SK-N-SH (cell line): ENCODE results near the gene ZFTA. TPM values are rescaled to one million over a fixed set of nuclear protein-coding genes. Genes with fewer than 3 reads are reported as not detected.

ENCODE experiments used
- CTCF ChIA-PET: fragments of 300-600, 350-600 bp; formaldehyde crosslinking; extraction: SDS; loops from one replicate; lab custom pipeline; 2021; lab: Yijun Ruan, JAX
- POLR2A ChIA-PET: fragments of 350-600 bp; sonication (Branson Sonifier 250); formaldehyde crosslinking; extraction: SDS; loops from one replicate; lab custom pipeline; 2020; ENCODE audit warnings: antibody characterized with exemption, inconsistent platforms; lab: Yijun Ruan, JAX
- DNase-seq: peaks from one replicate; pipeline ENCODE4 v3.0.0; 2012
- H2AFZ ChIP-seq: fragments of 200-600 bp; sonication (generic); 2 replicates; pipeline ENCODE4 v1.8.1; 2016; ENCODE audit warnings: antibody characterized with exemption, mild to moderate bottlenecking, low read depth
- H3F3A ChIP-seq: fragments of 200-600 bp; sonication (generic); replicated peaks from 2 replicates; pipeline ENCODE3; 2016; ENCODE audit warnings: antibody characterized with exemption, mild to moderate bottlenecking; ENCODE audit not compliant: insufficient read depth
- H3K27ac ChIP-seq, 2 experiments: fragments of 200-500 bp in 1 of 2; fragments of 200-600 bp in 1 of 2; sonication (Bioruptor generic) in 1 of 2; sonication (generic), shearing (Covaris generic) in 1 of 2; 2 replicates each; pipeline versions ENCODE4 v1.5.1 to v1.6.1; 2014 to 2016; ENCODE audit warnings: low read depth in 2 of 2, inconsistent platforms in 1 of 2, low read length in 1 of 2, mild to moderate bottlenecking in 1 of 2, mixed read lengths in 1 of 2
- H3K27me3 ChIP-seq: fragments of 200-600 bp; sonication (generic), shearing (Covaris generic); 2 replicates; pipeline ENCODE4 v1.6.1; 2016; ENCODE audit warnings: mixed run types; ENCODE audit not compliant: insufficient read depth
- H3K36me3 ChIP-seq, 2 experiments: fragments of 200-500 bp in 1 of 2; fragments of 200-600 bp in 1 of 2; sonication (Bioruptor generic) in 1 of 2; sonication (generic) in 1 of 2; replicated peaks in 1 of 2; 2 replicates each; pipeline versions ENCODE3 to v1.5.1; 2014 to 2016; ENCODE audit warnings: low read length in 1 of 2, mild to moderate bottlenecking in 1 of 2; ENCODE audit not compliant: insufficient read depth in 2 of 2, control insufficient read depth in 1 of 2
- H3K4me1 ChIP-seq, 2 experiments: fragments of 200-500 bp in 1 of 2; fragments of 200-600 bp in 1 of 2; sonication (Bioruptor generic) in 1 of 2; sonication (generic), shearing (Covaris generic) in 1 of 2; 2 replicates each; pipeline versions ENCODE4 v1.5.1 to v1.6.1; 2014 to 2016; ENCODE audit warnings: low read depth in 1 of 2, low read length in 1 of 2, mixed run types in 1 of 2; ENCODE audit not compliant: insufficient read depth in 2 of 2, control insufficient read depth in 1 of 2
- H3K4me2 ChIP-seq: fragments of 200-600 bp; sonication (generic), shearing (Covaris generic); 2 replicates; pipeline ENCODE4 v1.6.1; 2017; ENCODE audit warnings: mixed run types
- H3K4me3 ChIP-seq, 2 experiments: fragments of 200-500 bp in 1 of 2; fragments of 200-600 bp in 1 of 2; sonication (Bioruptor generic) in 1 of 2; sonication (generic), shearing (Covaris generic) in 1 of 2; 2 replicates each; pipeline versions ENCODE4 v1.5.1 to v1.8.1; 2014 to 2016; ENCODE audit warnings: low read depth in 2 of 2, inconsistent platforms in 1 of 2, low read length in 1 of 2, mild to moderate bottlenecking in 1 of 2, mixed read lengths in 1 of 2, moderate library complexity in 1 of 2
- H3K79me2 ChIP-seq: fragments of 200-600 bp; sonication (generic); 2 replicates; pipeline ENCODE4 v1.8.1; 2017; ENCODE audit warnings: mild to moderate bottlenecking; ENCODE audit not compliant: insufficient read depth
- H3K9ac ChIP-seq: fragments of 200-600 bp; sonication (generic); 2 replicates; pipeline ENCODE4 v1.6.1; 2017; ENCODE audit warnings: mixed run types
- H3K9me2 ChIP-seq: fragments of 200-600 bp; sonication (generic); 2 replicates; pipeline ENCODE4 v1.6.1; 2017; ENCODE audit warnings: mixed run types
- H3K9me3 ChIP-seq: fragments of 200-600 bp; sonication (generic); 2 replicates; pipeline ENCODE4 v1.6.1; 2017; ENCODE audit warnings: mixed run types, mild to moderate bottlenecking, moderate library complexity
- H4K20me1 ChIP-seq: fragments of 200-600 bp; sonication (generic); 2 replicates; pipeline ENCODE4 v1.6.1; 2017; ENCODE audit warnings: mild to moderate bottlenecking, mixed run types; ENCODE audit not compliant: insufficient read depth
- EP300 ChIP-seq, 2 experiments: IDR thresholded peaks; 2 replicates each; pipeline versions ENCODE4 v1.4.0 to v1.6.1; 2012; ENCODE audit warnings: borderline replicate concordance in 1 of 2, low read depth in 1 of 2, low read length in 1 of 2
- EZH2phosphoT487 ChIP-seq: fragments of 200-600 bp; sonication (generic); IDR thresholded peaks from 2 replicates; pipeline ENCODE4 v1.6.1; 2017; ENCODE audit warnings: low read depth, mixed run types, mild to moderate bottlenecking, antibody characterized with exemption, moderate library complexity, borderline replicate concordance
- FOSL2 ChIP-seq: IDR thresholded peaks from 2 replicates; pipeline ENCODE4 v1.4.0; 2012; ENCODE audit warnings: low read depth, mild to moderate bottlenecking, moderate library complexity, borderline replicate concordance
- FOXJ3 ChIP-seq: sonication (generic); formaldehyde crosslinking; IDR thresholded peaks from 2 replicates; pipeline ENCODE4 v1.5.1; 2020; ENCODE audit warnings: mild to moderate bottlenecking, missing genetic modification reagents
- IRF3 ChIP-seq: fragments of 150-350 bp; IDR thresholded peaks from 2 replicates; pipeline ENCODE4 v1.6.1; 2016; ENCODE audit warnings: mild to moderate bottlenecking, low read depth, low read length
- JUND ChIP-seq: IDR thresholded peaks from 2 replicates; pipeline ENCODE4 v1.4.0; 2012
- MEF2A ChIP-seq: IDR thresholded peaks from 2 replicates; pipeline ENCODE4 v1.4.0; 2012; ENCODE audit warnings: low read depth, borderline replicate concordance
- NRF1 ChIP-seq: IDR thresholded peaks from 2 replicates; pipeline ENCODE4 v1.6.1; 2012; ENCODE audit warnings: low read depth, mild to moderate bottlenecking, low read length
- POLR2AphosphoS5 ChIP-seq: IDR thresholded peaks from 2 replicates; pipeline ENCODE4 v1.6.1; 2012; ENCODE audit warnings: low read depth, low read length
- RCOR1 ChIP-seq: fragments of 150-350 bp; IDR thresholded peaks from 2 replicates; pipeline ENCODE4 v1.6.1; 2017; ENCODE audit warnings: antibody characterized with exemption, low read length
- RFX5 ChIP-seq: IDR thresholded peaks from 2 replicates; pipeline ENCODE4 v1.6.1; 2012; ENCODE audit warnings: mild to moderate bottlenecking, improper control_type of control experiment, low read length
- RXRA ChIP-seq: IDR thresholded peaks from 2 replicates; pipeline ENCODE4 v1.4.0; 2012; ENCODE audit warnings: low read depth, mild to moderate bottlenecking, borderline replicate concordance
- SIN3A ChIP-seq: IDR thresholded peaks from 2 replicates; pipeline ENCODE4 v1.6.1; 2012; ENCODE audit warnings: low read depth, mild to moderate bottlenecking, low read length, moderate library complexity, borderline replicate concordance
- SMC3 ChIP-seq: IDR thresholded peaks from 2 replicates; pipeline ENCODE4 v1.6.1; 2012; ENCODE audit warnings: low read depth, low read length, improper control_type of control experiment
- TCF12 ChIP-seq: IDR thresholded peaks from 2 replicates; pipeline ENCODE4 v1.4.0; 2012
- USF2 ChIP-seq: fragments of 150-350 bp; IDR thresholded peaks from 2 replicates; pipeline ENCODE4 v1.6.1; 2017; ENCODE audit warnings: antibody characterized with exemption, low read length, low read depth, borderline replicate concordance
- YY1 ChIP-seq: IDR thresholded peaks from 2 replicates; pipeline ENCODE4 v1.4.0; 2012; ENCODE audit warnings: low read depth, mild to moderate bottlenecking
- WGBS: methylation state at CpG from one replicate; pipeline ENCODE4 v1.1.6; 2017; ENCODE audit warnings: low lambda C conversion rate; 5-methylcytosine and 5-hydroxymethylcytosine counted together
- polyA plus RNA-seq, 3 experiments: library from polyadenylated mRNA; depleted of rRNA; stranded (reverse); fragments of >200 nt; gene quantifications; 2 replicates each; pipeline ENCODE4 v1.2.3, GENCODE V29; 2012
- TF ChIP-seq, protein P1 (sequence below): IDR thresholded peaks from 2 replicates; pipeline ENCODE4 v1.4.0; 2012; ENCODE audit warnings: low read depth, borderline replicate concordance
- TF ChIP-seq, protein P2 (sequence below): IDR thresholded peaks from 2 replicates; pipeline ENCODE4 v1.6.1; 2012; ENCODE audit warnings: mild to moderate bottlenecking, low read depth, low read length, moderate library complexity

ZFTA gene
- polyA plus RNA-seq, 1 of the 3 experiments (the other 2 are of a cell fraction): 8.7 TPM

DNA sequence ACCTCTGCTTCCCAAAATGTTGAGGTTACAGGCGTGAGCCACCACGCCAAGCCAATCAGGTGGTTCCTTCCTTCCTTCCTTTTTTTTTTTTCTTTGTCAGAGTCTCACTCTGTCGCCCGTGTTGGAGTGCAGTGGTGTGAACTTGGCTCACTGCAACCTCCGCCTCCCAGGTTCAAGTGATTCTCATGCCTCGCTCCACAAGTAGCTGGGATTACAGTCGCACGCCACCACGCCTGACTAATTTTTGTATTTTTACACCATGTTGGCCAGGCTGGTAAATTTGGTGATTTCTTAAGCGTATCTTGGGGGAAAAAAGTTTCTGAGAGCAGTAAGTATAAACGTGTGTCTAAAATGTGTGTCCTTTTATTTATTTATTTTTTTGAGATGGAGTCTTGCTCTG, 26.5 kb upstream of the ZFTA start:
- Histone ChIP-seq H3K27me3 (no peaks in the 10 kb centered on the region), H3K9me2 (no peaks in the 10 kb centered on the region), H3K36me3 (peaks cover 0 to 4% of the 10 kb centered on the region in 2 experiments), H3K9ac (no peak overlapping the region), H3K79me2 (no peaks in the 10 kb centered on the region), H3F3A (no peaks in the 10 kb centered on the region), H3K9me3 (no peaks in the 10 kb centered on the region), H2AFZ (no peak overlapping the region), H3K27ac (no peak overlapping the region), H3K4me1 (no peaks in the 10 kb centered on the region), H4K20me1 (no peaks in the 10 kb centered on the region), H3K4me2 (no peak overlapping the region), H3K4me3 (no peak overlapping the region)
- 93% methylated on average over 11 of the region's 11 CpGs for WGBS
- POLR2A ChIA-PET: no interaction called here
- DNase-seq: no peak
- CTCF ChIA-PET: no interaction called here
- TF ChIP-seq YY1: no peak
- TF ChIP-seq, protein P1, sequence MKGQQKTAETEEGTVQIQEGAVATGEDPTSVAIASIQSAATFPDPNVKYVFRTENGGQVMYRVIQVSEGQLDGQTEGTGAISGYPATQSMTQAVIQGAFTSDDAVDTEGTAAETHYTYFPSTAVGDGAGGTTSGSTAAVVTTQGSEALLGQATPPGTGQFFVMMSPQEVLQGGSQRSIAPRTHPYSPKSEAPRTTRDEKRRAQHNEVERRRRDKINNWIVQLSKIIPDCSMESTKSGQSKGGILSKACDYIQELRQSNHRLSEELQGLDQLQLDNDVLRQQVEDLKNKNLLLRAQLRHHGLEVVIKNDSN: no peak
- no peak for TF ChIP-seq RCOR1
- no peak for TF ChIP-seq POLR2AphosphoS5
- no peak for TF ChIP-seq TCF12
- TF ChIP-seq RXRA: no peak
- TF ChIP-seq SIN3A: no peak
- no peak for TF ChIP-seq EP300 (IDR thresholded peaks at IDR 0.05; ENCODE audit: borderline replicate concordance in 1 of 2, low read depth in 1 of 2, low read length in 1 of 2)
- no peak for TF ChIP-seq EZH2phosphoT487
- TF ChIP-seq, protein P2, sequence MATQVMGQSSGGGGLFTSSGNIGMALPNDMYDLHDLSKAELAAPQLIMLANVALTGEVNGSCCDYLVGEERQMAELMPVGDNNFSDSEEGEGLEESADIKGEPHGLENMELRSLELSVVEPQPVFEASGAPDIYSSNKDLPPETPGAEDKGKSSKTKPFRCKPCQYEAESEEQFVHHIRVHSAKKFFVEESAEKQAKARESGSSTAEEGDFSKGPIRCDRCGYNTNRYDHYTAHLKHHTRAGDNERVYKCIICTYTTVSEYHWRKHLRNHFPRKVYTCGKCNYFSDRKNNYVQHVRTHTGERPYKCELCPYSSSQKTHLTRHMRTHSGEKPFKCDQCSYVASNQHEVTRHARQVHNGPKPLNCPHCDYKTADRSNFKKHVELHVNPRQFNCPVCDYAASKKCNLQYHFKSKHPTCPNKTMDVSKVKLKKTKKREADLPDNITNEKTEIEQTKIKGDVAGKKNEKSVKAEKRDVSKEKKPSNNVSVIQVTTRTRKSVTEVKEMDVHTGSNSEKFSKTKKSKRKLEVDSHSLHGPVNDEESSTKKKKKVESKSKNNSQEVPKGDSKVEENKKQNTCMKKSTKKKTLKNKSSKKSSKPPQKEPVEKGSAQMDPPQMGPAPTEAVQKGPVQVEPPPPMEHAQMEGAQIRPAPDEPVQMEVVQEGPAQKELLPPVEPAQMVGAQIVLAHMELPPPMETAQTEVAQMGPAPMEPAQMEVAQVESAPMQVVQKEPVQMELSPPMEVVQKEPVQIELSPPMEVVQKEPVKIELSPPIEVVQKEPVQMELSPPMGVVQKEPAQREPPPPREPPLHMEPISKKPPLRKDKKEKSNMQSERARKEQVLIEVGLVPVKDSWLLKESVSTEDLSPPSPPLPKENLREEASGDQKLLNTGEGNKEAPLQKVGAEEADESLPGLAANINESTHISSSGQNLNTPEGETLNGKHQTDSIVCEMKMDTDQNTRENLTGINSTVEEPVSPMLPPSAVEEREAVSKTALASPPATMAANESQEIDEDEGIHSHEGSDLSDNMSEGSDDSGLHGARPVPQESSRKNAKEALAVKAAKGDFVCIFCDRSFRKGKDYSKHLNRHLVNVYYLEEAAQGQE: no peak
- TF ChIP-seq JUND: no peak
- no peak for TF ChIP-seq NRF1
- TF ChIP-seq MEF2A: no peak
- no peak for TF ChIP-seq RFX5
- no peak for TF ChIP-seq USF2
- no peak for TF ChIP-seq FOXJ3 (CRISPR knock-in tag)
- TF ChIP-seq FOSL2: no peak
- no peak for TF ChIP-seq SMC3
- TF ChIP-seq IRF3: no peak
